HepG2 (cell line): ENCODE measurements around the gene MAP3K4. TPM values are rescaled to one million over a fixed set of nuclear protein-coding genes. Genes with fewer than 3 reads are reported as not detected.

Experiments
- ATAC-seq: fragments of 200-7000 bp; cut with Tn5 transposase; 3 replicates; pipeline ENCODE4 v1.9.1; 2020; ENCODE audit warnings: mild to moderate bottlenecking, moderate library complexity
- BruUV-seq: library from RNA; stranded (reverse); fragments of 400-500 nt; replicated peaks from 2 replicates; lab custom pipeline; 2021; lab: Mats Ljungman, UMichigan
- CTCF ChIA-PET: fragments of 300-600 bp; formaldehyde crosslinking; extraction: SDS; loops from one replicate; lab custom pipeline; 2021; ENCODE audit warnings: low total read pairs, inconsistent platforms, low intra/inter-chr PET ratio; lab: Yijun Ruan, JAX
- POLR2A ChIA-PET: fragments of 350-600 bp; sonication (Branson Sonifier 250); formaldehyde crosslinking; loops from one replicate; lab custom pipeline; 2020; ENCODE audit warnings: antibody characterized with exemption, inconsistent platforms; lab: Yijun Ruan, JAX
- DNase-seq: peaks from one replicate; pipeline ENCODE4 v3.0.0-alpha.2; 2015; ENCODE audit warnings: low spot score
- FAIRE-seq: peaks from 3 replicates; lab custom pipeline; 2011; peaks lifted over from hg19 to GRCh38; lab: Jason Lieb, UNC
- H2AFZ ChIP-seq: one replicate; pipeline ENCODE4 v1.6.1; 2011; ENCODE audit warnings: low read length, inconsistent platforms
- H3K27ac ChIP-seq: fragments of 300-600 bp; 3 replicates; pipeline ENCODE4 v1.8.0; 2011; ENCODE audit warnings: mixed run types, mild to moderate bottlenecking, mixed read lengths, low read length, inconsistent platforms; ENCODE audit not compliant: insufficient read depth; ENCODE audit errors: extremely low read length
- H3K27me3 ChIP-seq, 2 experiments: fragments of 200-600 bp in 1 of 2; 2 replicates in 1 of 2; 3 replicates in 1 of 2; pipeline versions ENCODE4 v1.6.0 to v1.8.0; 2011; ENCODE audit warnings: low read length in 2 of 2, mild to moderate bottlenecking in 2 of 2, moderate library complexity in 2 of 2, inconsistent platforms in 1 of 2; ENCODE audit not compliant: insufficient read depth in 2 of 2, control insufficient read depth in 1 of 2
- H3K36me3 ChIP-seq, 2 experiments: fragments of 200-600 bp in 1 of 2; replicated peaks in 1 of 2; 2 replicates in 1 of 2; 3 replicates in 1 of 2; pipeline versions ENCODE4 v1.5.1 to v1.8.0; 2011; ENCODE audit warnings: low read length in 2 of 2, inconsistent platforms in 1 of 2; ENCODE audit not compliant: insufficient read depth in 2 of 2, control insufficient read depth in 1 of 2
- H3K4me1 ChIP-seq: 2 replicates; pipeline ENCODE4 v1.5.1; 2012; ENCODE audit warnings: low read length, inconsistent platforms; ENCODE audit not compliant: insufficient read depth
- H3K4me2 ChIP-seq: 2 replicates; pipeline ENCODE4 v1.6.0; 2011; ENCODE audit warnings: low read depth, low read length, inconsistent platforms
- H3K4me3 ChIP-seq, 3 experiments: fragments of 200-600 bp in 1 of 3; sonication (generic), shearing (Covaris generic) in 1 of 3; replicated peaks in 1 of 3; 2 replicates each; pipeline ENCODE4 v1.5.1; 2011 to 2016; ENCODE audit warnings: low read length in 3 of 3, inconsistent platforms in 2 of 3, low read depth in 2 of 3, mild to moderate bottlenecking in 2 of 3, control low read depth in 1 of 3, mixed read lengths in 1 of 3; ENCODE audit not compliant: insufficient read depth in 1 of 3
- H3K79me2 ChIP-seq: one replicate; pipeline ENCODE4 v1.6.1; 2011; ENCODE audit warnings: low read length, inconsistent platforms; ENCODE audit not compliant: insufficient read depth
- H3K9ac ChIP-seq: 2 replicates; pipeline ENCODE4 v1.6.0; 2011; ENCODE audit warnings: mild to moderate bottlenecking, low read depth, low read length, inconsistent platforms; ENCODE audit not compliant: insufficient read depth
- H3K9me3 ChIP-seq: 2 replicates; pipeline ENCODE4 v1.5.1; 2012; ENCODE audit warnings: mild to moderate bottlenecking, low read length
- H4K20me1 ChIP-seq: 2 replicates; pipeline ENCODE4 v1.6.0; 2011; ENCODE audit warnings: inconsistent platforms, mild to moderate bottlenecking, low read length, moderate library complexity; ENCODE audit not compliant: insufficient read depth
- BORCS8-MEF2B ChIP-seq: sonication (generic); formaldehyde crosslinking; IDR thresholded peaks from 2 replicates; pipeline ENCODE4 v1.8.0; 2022; ENCODE audit warnings: mild to moderate bottlenecking, missing genetic modification reagents
- EED ChIP-seq: sonication (generic); formaldehyde crosslinking; IDR thresholded peaks from 2 replicates; pipeline ENCODE4 v1.5.0; 2020; ENCODE audit warnings: mild to moderate bottlenecking, missing genetic modification reagents
- EZH2 ChIP-seq: conservative IDR thresholded peaks from 2 replicates; pipeline ENCODE4 v1.6.1; 2012; ENCODE audit warnings: mild to moderate bottlenecking, low read depth, low read length, moderate library complexity
- FLYWCH1 ChIP-seq: sonication (generic); formaldehyde crosslinking; IDR thresholded peaks from 2 replicates; pipeline ENCODE4 v1.8.1; 2023; ENCODE audit warnings: mild to moderate bottlenecking, missing genetic modification reagents
- FOXM1 ChIP-seq: sonication (generic); formaldehyde crosslinking; IDR thresholded peaks from 2 replicates; pipeline ENCODE4 v1.5.0; 2020; ENCODE audit warnings: missing genetic modification reagents
- HOXA9 ChIP-seq: sonication (generic); formaldehyde crosslinking; IDR thresholded peaks from 2 replicates; pipeline ENCODE4 v1.8.1; 2022; ENCODE audit warnings: missing genetic modification reagents, mild to moderate bottlenecking, moderate library complexity, borderline replicate concordance
- NCOR1 ChIP-seq: fragments of 200-600 bp; sonication (generic); IDR thresholded peaks from 2 replicates; pipeline ENCODE4 v1.7.0; 2017; ENCODE audit warnings: antibody characterized with exemption, low read length, borderline replicate concordance
- NFE2 ChIP-seq: sonication (generic); formaldehyde crosslinking; IDR thresholded peaks from 2 replicates; pipeline ENCODE4 v1.4.0; 2020; ENCODE audit warnings: missing genetic modification reagents
- PHB2 ChIP-seq: fragments of 450-650 bp; IDR thresholded peaks from 2 replicates; pipeline ENCODE4 v1.6.1; 2018; ENCODE audit not compliant: partially characterized antibody
- SMARCE1 ChIP-seq: fragments of 450-650 bp; IDR thresholded peaks from 2 replicates; pipeline ENCODE4 v1.6.1; 2017; ENCODE audit warnings: borderline replicate concordance
- TSC22D2 ChIP-seq: sonication (generic); formaldehyde crosslinking; IDR thresholded peaks from 2 replicates; pipeline ENCODE4 v1.5.1; 2020; ENCODE audit warnings: missing genetic modification reagents, mild to moderate bottlenecking, borderline replicate concordance
- ZNF235 ChIP-seq: sonication (generic); formaldehyde crosslinking; IDR thresholded peaks from 2 replicates; pipeline ENCODE4 v1.8.1; 2023; ENCODE audit warnings: mild to moderate bottlenecking, missing genetic modification reagents, borderline replicate concordance
- ZNF747 ChIP-seq: sonication (generic); formaldehyde crosslinking; IDR thresholded peaks from 2 replicates; pipeline ENCODE4 v1.8.1; 2023; ENCODE audit warnings: missing genetic modification reagents, mild to moderate bottlenecking, borderline replicate concordance
- ZNF83 ChIP-seq: sonication (generic); formaldehyde crosslinking; IDR thresholded peaks from 2 replicates; pipeline ENCODE4 v1.4.0; 2020; ENCODE audit warnings: missing genetic modification reagents, mild to moderate bottlenecking, borderline replicate concordance
- WGBS: methylation state at CpG from one replicate; pipeline ENCODE4 v1.1.6; 2017; ENCODE audit warnings: low lambda C conversion rate; 5-methylcytosine and 5-hydroxymethylcytosine counted together
- in situ Hi-C: cut with HindIII; loops from 2 replicates; pipeline ENCODE4 v1.10.0; 2017; ENCODE audit warnings: low pct_unique_long_range_greater_than_20kb; ENCODE audit not compliant: extremely low pct_ligation_motif_present
- intact Hi-C: fragments of 100-400 bp; cut with micrococcal nuclease; formaldehyde crosslinking; loops from one replicate; pipeline ENCODE4 v1.10.0; 2022; ENCODE audit not compliant: unreplicated experiment
- polyA plus RNA-seq, 8 experiments: library from polyadenylated mRNA; depleted of rRNA in 3 of 8; stranded (reverse) in 7 of 8; unstranded in 1 of 8; fragments of >200 nt; fragmentation: Illumina TruSeq in 4 of 8; extraction: Trizol in 4 of 8; gene quantifications; 2 replicates each; pipeline versions ENCODE4 v1.2.1 to v1.2.3, GENCODE V29; 2011 to 2016; ENCODE audit warnings: low read depth in 4 of 8, missing spikeins in 1 of 8, mixed read lengths in 1 of 8; ENCODE audit not compliant: insufficient read depth in 1 of 8
- total RNA-seq, 5 experiments: library from RNA; depleted of rRNA; stranded (reverse); fragments of >200 nt; fragmentation: Illumina TruSeq; extraction: Trizol; gene quantifications; 2 replicates each; pipeline ENCODE4 v1.2.3, GENCODE V29; 2016; ENCODE audit warnings: low read depth in 1 of 5
- TF ChIP-seq, protein P1 (sequence below): sonication (generic); formaldehyde crosslinking; IDR thresholded peaks from 2 replicates; pipeline ENCODE4 v1.4.0; 2020; ENCODE audit warnings: mild to moderate bottlenecking, missing genetic modification reagents

The MAP3K4 gene
- total and polyA plus RNA-seq, 2 of the 13 experiments (the other 11 are each of a cell fraction or from before 2014, with no cell fraction given) = 12.9 to 33.6 TPM

DNA sequence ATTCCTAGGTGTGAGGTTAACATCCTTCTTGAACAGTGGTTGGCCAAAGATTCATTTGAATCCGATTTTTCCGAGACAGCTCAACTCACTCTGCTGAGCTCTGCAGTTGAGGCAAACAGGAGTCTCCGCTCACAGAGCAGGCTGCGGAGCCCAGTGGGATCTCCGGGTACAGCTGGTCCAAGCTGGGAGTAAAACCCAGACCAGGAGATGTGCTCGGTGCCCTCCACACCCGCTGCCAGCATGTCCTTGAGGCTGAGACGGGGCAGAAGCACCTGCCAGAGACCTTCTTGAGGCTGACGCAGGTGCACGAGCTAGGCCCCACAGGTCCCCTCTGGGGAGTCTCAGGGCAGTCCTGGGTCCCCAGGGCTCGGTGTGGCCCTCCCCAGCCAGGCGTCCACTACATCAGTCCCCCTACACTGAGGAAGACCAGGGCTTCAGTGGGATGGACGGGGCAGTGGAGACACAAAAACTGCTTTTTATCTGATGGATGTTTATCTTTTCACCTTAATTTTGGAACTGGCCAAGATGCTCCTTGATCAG, 163.3 kb downstream of the MAP3K4 start:
- no TSS peak for BruUV-seq
- in situ Hi-C loops (no loop called here), intact Hi-C loops (no loop called here)
- FAIRE-seq (no peak), DNase-seq (no peak), ATAC-seq (no peak)
- no peak overlapping the region for H3K4me2 ChIP-seq
- H3K79me2 ChIP-seq = no peaks in the 10 kb centered on the region
- no peaks in the 10 kb centered on the region for H4K20me1 ChIP-seq
- POLR2A ChIA-PET = no interaction called here
- peaks cover 2 to 23% of the 10 kb centered on the region in 2 experiments; a peak in 4 of 5 replicates for H3K27me3 ChIP-seq
- H2AFZ ChIP-seq = no peak overlapping the region
- TF ChIP-seq ZNF235 (CRISPR knock-in tag) (no peak), ZNF747 (CRISPR knock-in tag) (no peak), ZNF83 (no peak), NFE2 (CRISPR knock-in tag) (no peak), EED (CRISPR knock-in tag) (no peak), SMARCE1 (no peak), HOXA9 (no peak), EZH2 (no peak), PHB2 (no peak), FOXM1 (CRISPR knock-in tag) (no peak), NCOR1 (no peak), FLYWCH1 (no peak), BORCS8-MEF2B (no peak), TSC22D2 (no peak)
- TF ChIP-seq, protein P1, sequence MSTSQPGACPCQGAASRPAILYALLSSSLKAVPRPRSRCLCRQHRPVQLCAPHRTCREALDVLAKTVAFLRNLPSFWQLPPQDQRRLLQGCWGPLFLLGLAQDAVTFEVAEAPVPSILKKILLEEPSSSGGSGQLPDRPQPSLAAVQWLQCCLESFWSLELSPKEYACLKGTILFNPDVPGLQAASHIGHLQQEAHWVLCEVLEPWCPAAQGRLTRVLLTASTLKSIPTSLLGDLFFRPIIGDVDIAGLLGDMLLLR (CRISPR knock-in tag) = no peak
- H3K27ac ChIP-seq = no peak overlapping the region
- no peak overlapping the region for H3K4me3 ChIP-seq
- 57% methylated on average over 4 of the region's 13 CpGs for WGBS
- H3K4me1 ChIP-seq = no peaks in the 10 kb centered on the region
- H3K9ac ChIP-seq = no peak overlapping the region
- H3K36me3 ChIP-seq = no peaks in the 10 kb centered on the region
- H3K9me3 ChIP-seq = no peaks in the 10 kb centered on the region
- CTCF ChIA-PET = no interaction called here
